Activated naive CD8-positive, alpha-beta T cell treated with anti-CD3 and anti-CD28 coated beads, Interleukin-2, amount 50 U/mL, for 24 hours (primary cell): ENCODE results near the gene GMPPA.

Experiments
- ATAC-seq: fragments of 150-1000 bp; cut with Tn5 transposase; one replicate; pipeline ENCODE4 v1.10.0; 2021
- DNase-seq: peaks from one replicate; pipeline ENCODE4 v3.0.0; 2021
- H3K27ac Mint-ChIP-seq: one replicate; pipeline ENCODE4 v1.8.0; 2021; ENCODE audit warnings: mild to moderate bottlenecking, mixed read lengths
- H3K27me3 Mint-ChIP-seq: one replicate; pipeline ENCODE4 v1.8.0; 2021; ENCODE audit warnings: mixed read lengths
- H3K36me3 Mint-ChIP-seq: one replicate; pipeline ENCODE4 v1.8.0; 2021; ENCODE audit warnings: low read depth, mixed read lengths
- H3K4me1 Mint-ChIP-seq: one replicate; pipeline ENCODE4 v1.8.0; 2021; ENCODE audit warnings: mixed read lengths
- H3K4me3 Mint-ChIP-seq: one replicate; pipeline ENCODE4 v1.8.0; 2021; ENCODE audit warnings: mild to moderate bottlenecking, moderate library complexity, mixed read lengths
- H3K9me3 Mint-ChIP-seq: one replicate; pipeline ENCODE4 v1.8.0; 2021; ENCODE audit warnings: mixed read lengths

Gene GMPPA

GRCh38 chr2:219512524-219513216, 14.0 kb downstream of the GMPPA start:
- peaks cover 19% of the 10 kb centered on the region for H3K4me1 Mint-ChIP-seq
- no peaks in the 10 kb centered on the region for H3K9me3 Mint-ChIP-seq
- ATAC-seq (no peak), DNase-seq (no peak)
- no peak overlapping the region for H3K27ac Mint-ChIP-seq
- no peak overlapping the region for H3K4me3 Mint-ChIP-seq
- H3K36me3 Mint-ChIP-seq, result no peaks in the 10 kb centered on the region
- peaks cover 68% of the 10 kb centered on the region for H3K27me3 Mint-ChIP-seq

GRCh38 chr2:219513787-219514186, 15.1 kb downstream of the GMPPA start:
- H3K27me3 Mint-ChIP-seq, result peaks cover 75% of the 10 kb centered on the region
- H3K4me3 Mint-ChIP-seq, result no peak overlapping the region
- ATAC-seq (no peak), DNase-seq (no peak)
- no peak overlapping the region for H3K27ac Mint-ChIP-seq
- no peaks in the 10 kb centered on the region for H3K9me3 Mint-ChIP-seq
- peaks cover 19% of the 10 kb centered on the region for H3K4me1 Mint-ChIP-seq
- no peaks in the 10 kb centered on the region for H3K36me3 Mint-ChIP-seq

- Mint-ChIP-seq H3K4me3 (no peak within 1 kb of the TSS), H3K27ac (no peak within 1 kb of the TSS), H3K9me3 (no peaks in the 10 kb centered on the region), H3K36me3 (no peaks in the 10 kb centered on the region), H3K4me1 (peaks cover 19% of the 10 kb centered on the region), H3K27me3 (peaks cover 77% of the 10 kb centered on the region)
- ATAC-seq (peak; percentile 16), DNase-seq (no peak)
Measured at GRCh38 chr2:219514196-219514761, 15.6 kb downstream of the GMPPA start, which contains the start of gene ASIC4. TSS of gene ASIC4 (plus strand) at chr2:219514482. CDS start at chr2:219514725, 243 bp downstream.

GRCh38 chr2:219514836-219515235, 16.1 kb downstream of the GMPPA start:
- H3K27me3 Mint-ChIP-seq, result peaks cover 74% of the 10 kb centered on the region

GRCh38 chr2:219515874-219516629, 17.4 kb downstream of the GMPPA start:
- ATAC-seq, result no peak
- H3K27ac Mint-ChIP-seq, result no peak overlapping the region

More at GRCh38 chr2:219514836-219515235, 16.1 kb downstream of the GMPPA start:
- DNase-seq (no peak), ATAC-seq (no peak)
- H3K27ac Mint-ChIP-seq, result no peak overlapping the region
- H3K9me3 Mint-ChIP-seq, result no peaks in the 10 kb centered on the region
- no peak overlapping the region for H3K4me3 Mint-ChIP-seq
- H3K4me1 Mint-ChIP-seq, result peaks cover 15% of the 10 kb centered on the region
- no peaks in the 10 kb centered on the region for H3K36me3 Mint-ChIP-seq

GRCh38 chr2:219516888-219517287, 18.2 kb downstream of the GMPPA start:
- H3K27ac Mint-ChIP-seq, result no peak overlapping the region

More at GRCh38 chr2:219515874-219516629, 17.4 kb downstream of the GMPPA start:
- H3K4me3 Mint-ChIP-seq, result no peak overlapping the region
- peaks cover 74% of the 10 kb centered on the region for H3K27me3 Mint-ChIP-seq
- peaks cover 8% of the 10 kb centered on the region for H3K4me1 Mint-ChIP-seq
- H3K9me3 Mint-ChIP-seq, result no peaks in the 10 kb centered on the region
- no peak for DNase-seq
- no peaks in the 10 kb centered on the region for H3K36me3 Mint-ChIP-seq

GRCh38 chr2:219517954-219518778, 19.5 kb downstream of the GMPPA start:
- Mint-ChIP-seq H3K36me3 (no peaks in the 10 kb centered on the region), H3K27ac (no peak overlapping the region), H3K4me1 (peaks cover 12% of the 10 kb centered on the region), H3K4me3 (no peak overlapping the region), H3K9me3 (no peaks in the 10 kb centered on the region), H3K27me3 (peaks cover 73% of the 10 kb centered on the region)
- ATAC-seq (no peak), DNase-seq (no peak)

More at GRCh38 chr2:219516888-219517287, 18.2 kb downstream of the GMPPA start:
- Mint-ChIP-seq H3K9me3 (no peaks in the 10 kb centered on the region), H3K4me1 (peaks cover 10% of the 10 kb centered on the region), H3K4me3 (no peak overlapping the region), H3K27me3 (peaks cover 76% of the 10 kb centered on the region), H3K36me3 (no peaks in the 10 kb centered on the region)
- DNase-seq, result no peak
- no peak for ATAC-seq

- DNase-seq, result no peak
- H3K4me3 Mint-ChIP-seq, result no peak overlapping the region
- ATAC-seq, result no peak
- H3K9me3 Mint-ChIP-seq, result no peaks in the 10 kb centered on the region
- no peak overlapping the region for H3K27ac Mint-ChIP-seq
- H3K4me1 Mint-ChIP-seq, result peaks cover 10% of the 10 kb centered on the region
- peaks cover 76% of the 10 kb centered on the region for H3K27me3 Mint-ChIP-seq
- no peaks in the 10 kb centered on the region for H3K36me3 Mint-ChIP-seq
Measured at GRCh38 chr2:219519526-219519916, 20.8 kb downstream of the GMPPA start.

GRCh38 chr2:219520079-219520478, 21.4 kb downstream of the GMPPA start:
- Mint-ChIP-seq H3K27ac (no peak overlapping the region), H3K4me1 (peaks cover 10% of the 10 kb centered on the region), H3K4me3 (no peak overlapping the region), H3K36me3 (no peaks in the 10 kb centered on the region), H3K27me3 (peaks cover 79% of the 10 kb centered on the region), H3K9me3 (no peaks in the 10 kb centered on the region)
- ATAC-seq (no peak), DNase-seq (no peak)

GRCh38 chr2:219521066-219521880, 22.6 kb downstream of the GMPPA start:
- H3K4me3 Mint-ChIP-seq, result no peak overlapping the region

GRCh38 chr2:219522111-219523030, 23.7 kb downstream of the GMPPA start:
- Mint-ChIP-seq H3K9me3 (no peaks in the 10 kb centered on the region), H3K27me3 (peaks cover 77% of the 10 kb centered on the region), H3K27ac (no peak overlapping the region), H3K4me3 (no peak overlapping the region), H3K4me1 (peaks cover 10% of the 10 kb centered on the region), H3K36me3 (no peaks in the 10 kb centered on the region)
- ATAC-seq (no peak), DNase-seq (no peak)

More at GRCh38 chr2:219521066-219521880, 22.6 kb downstream of the GMPPA start:
- Mint-ChIP-seq H3K36me3 (no peaks in the 10 kb centered on the region), H3K4me1 (peaks cover 10% of the 10 kb centered on the region), H3K9me3 (no peaks in the 10 kb centered on the region), H3K27me3 (peaks cover 77% of the 10 kb centered on the region), H3K27ac (no peak overlapping the region)
- no peak for DNase-seq
- ATAC-seq, result no peak

GRCh38 chr2:219523031-219523671, 24.5 kb downstream of the GMPPA start:
- no peak overlapping the region for H3K27ac Mint-ChIP-seq
- H3K9me3 Mint-ChIP-seq, result no peaks in the 10 kb centered on the region
- H3K36me3 Mint-ChIP-seq, result no peaks in the 10 kb centered on the region
- H3K4me1 Mint-ChIP-seq, result peaks cover 10% of the 10 kb centered on the region
- no peak for DNase-seq
- H3K4me3 Mint-ChIP-seq, result no peak overlapping the region
- ATAC-seq, result no peak
- peaks cover 77% of the 10 kb centered on the region for H3K27me3 Mint-ChIP-seq
